ENCODE results near the gene CDC34.

Gene CDC34

GRCh38 chr19:525857-526419 is 5.6 kb upstream of the CDC34 start:
- H3K27ac Mint-ChIP-seq, result no peak overlapping the region
- H3K4me1 Mint-ChIP-seq (ENCODE audit: low read depth), result peaks cover 10% of the 10 kb centered on the region
- H3K36me3 Mint-ChIP-seq (ENCODE audit: low read depth), result no peaks in the 10 kb centered on the region
- no peaks in the 10 kb centered on the region for H3K9me3 Mint-ChIP-seq
- H3K4me3 Mint-ChIP-seq, result no peak overlapping the region
- H3K27me3 Mint-ChIP-seq, result peaks cover 7% of the 10 kb centered on the region

DNA sequence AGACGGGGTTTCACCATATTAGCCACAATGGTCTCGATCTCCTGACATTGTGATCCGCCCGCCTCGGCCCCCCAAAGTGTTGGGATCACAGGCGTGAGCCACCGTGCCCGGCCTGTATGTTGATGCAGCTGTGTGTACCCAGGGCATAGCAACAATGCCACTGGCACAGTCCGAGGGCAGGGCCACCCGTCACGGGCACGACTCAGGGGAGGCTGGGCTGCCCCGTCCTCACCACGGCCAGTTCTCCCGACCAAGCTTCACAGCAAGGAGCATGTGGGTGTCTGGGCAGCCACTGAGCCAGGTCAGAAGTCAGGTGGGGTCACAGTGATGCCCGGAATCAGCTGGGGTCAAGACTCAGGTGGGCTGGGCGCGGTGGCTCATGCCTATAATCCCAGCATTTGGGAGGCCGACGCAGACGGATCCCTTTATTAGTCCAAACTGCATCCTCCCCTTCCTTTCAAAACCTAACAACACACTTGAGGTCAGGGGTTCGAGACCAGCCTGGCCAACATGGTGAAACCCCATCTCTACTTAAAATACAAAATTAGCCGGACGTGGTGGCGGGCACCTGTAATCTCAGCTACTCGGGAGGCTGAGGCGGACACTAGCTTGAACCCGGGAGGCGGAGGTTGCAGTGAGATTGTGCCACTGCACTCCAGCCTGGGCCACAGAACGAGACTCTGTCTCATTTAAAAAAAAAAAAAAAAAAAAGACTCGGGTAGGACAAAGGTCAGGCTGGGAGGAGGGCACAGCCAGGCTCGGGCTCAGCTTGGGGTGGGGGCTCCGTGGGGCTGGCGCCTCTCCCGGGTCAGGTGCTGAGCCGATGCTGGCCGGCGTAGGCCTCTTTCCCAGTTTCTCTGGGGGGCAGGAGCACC is 1.2 kb upstream of the CDC34 start:
- H3K4me1 Mint-ChIP-seq (ENCODE audit: low read depth), result peaks cover 30% of the 10 kb centered on the region
- H3K9me3 Mint-ChIP-seq, result no peaks in the 10 kb centered on the region
- H3K4me3 Mint-ChIP-seq, result peak overlapping the region; percentile 85
- no peaks in the 10 kb centered on the region for H3K36me3 Mint-ChIP-seq (ENCODE audit: low read depth)
- H3K27ac Mint-ChIP-seq, result peak overlapping the region; percentile 87
- peaks cover 7% of the 10 kb centered on the region for H3K27me3 Mint-ChIP-seq

GRCh38 chr19:531009-531752 is 379 bp upstream of the CDC34 start:
- Mint-ChIP-seq H3K36me3 (ENCODE audit: low read depth) (no peaks in the 10 kb centered on the region), H3K27me3 (peaks cover 7% of the 10 kb centered on the region), H3K9me3 (no peaks in the 10 kb centered on the region), H3K4me1 (ENCODE audit: low read depth) (peaks cover 30% of the 10 kb centered on the region), H3K4me3 (peak overlapping the region; percentile 85), H3K27ac (peak overlapping the region; percentile 87)

GRCh38 chr19:532561-533363 is 1.2 kb downstream of the CDC34 start:
- Mint-ChIP-seq H3K36me3 (ENCODE audit: low read depth) (no peaks in the 10 kb centered on the region), H3K27ac (peak overlapping the region; percentile 78), H3K4me1 (ENCODE audit: low read depth) (peaks cover 30% of the 10 kb centered on the region), H3K27me3 (peaks cover 4% of the 10 kb centered on the region), H3K9me3 (no peaks in the 10 kb centered on the region), H3K4me3 (peak overlapping the region; percentile 90)

DNA sequence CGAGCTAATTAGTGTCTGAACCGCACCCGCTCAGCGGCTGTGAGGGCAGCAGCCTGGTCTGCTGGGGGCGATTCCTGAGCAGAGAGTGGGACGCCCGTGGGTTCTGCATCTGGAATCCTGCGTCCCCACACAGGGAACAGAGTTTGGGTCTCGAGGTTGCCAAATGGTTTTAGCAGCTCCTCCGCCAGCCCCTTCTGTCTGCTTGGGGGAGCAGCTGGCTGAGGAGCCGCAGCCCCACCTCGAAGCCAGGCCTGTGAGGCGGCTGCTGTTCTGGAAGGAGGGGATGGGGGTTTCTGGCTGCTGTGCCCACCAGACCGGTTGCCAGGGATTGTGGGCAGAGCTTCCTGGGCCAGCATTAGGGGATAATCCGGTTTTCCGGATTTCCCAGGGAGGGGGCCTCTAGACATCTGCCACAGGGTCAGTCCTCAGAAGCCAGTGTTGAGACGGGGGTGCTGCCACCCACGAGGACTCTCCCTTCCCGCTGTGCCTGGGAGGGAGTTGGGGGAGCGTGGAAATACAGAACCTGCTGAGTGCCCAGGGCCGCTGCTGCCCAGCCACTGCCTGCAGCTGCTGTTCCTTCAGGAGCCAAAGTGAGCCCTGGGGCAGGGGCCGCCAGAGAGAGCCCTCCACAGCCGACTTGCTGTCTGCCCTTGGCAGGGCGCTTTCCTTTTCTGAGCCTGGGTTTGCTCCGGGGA is 2.0 kb downstream of the CDC34 start:
- Mint-ChIP-seq H3K27me3 (peaks cover under 1% of the 10 kb centered on the region), H3K4me3 (peak overlapping the region; percentile 90), H3K36me3 (ENCODE audit: low read depth) (peaks cover 7% of the 10 kb centered on the region), H3K4me1 (ENCODE audit: low read depth) (peaks cover 30% of the 10 kb centered on the region), H3K9me3 (no peaks in the 10 kb centered on the region), H3K27ac (no peak overlapping the region)

DNA sequence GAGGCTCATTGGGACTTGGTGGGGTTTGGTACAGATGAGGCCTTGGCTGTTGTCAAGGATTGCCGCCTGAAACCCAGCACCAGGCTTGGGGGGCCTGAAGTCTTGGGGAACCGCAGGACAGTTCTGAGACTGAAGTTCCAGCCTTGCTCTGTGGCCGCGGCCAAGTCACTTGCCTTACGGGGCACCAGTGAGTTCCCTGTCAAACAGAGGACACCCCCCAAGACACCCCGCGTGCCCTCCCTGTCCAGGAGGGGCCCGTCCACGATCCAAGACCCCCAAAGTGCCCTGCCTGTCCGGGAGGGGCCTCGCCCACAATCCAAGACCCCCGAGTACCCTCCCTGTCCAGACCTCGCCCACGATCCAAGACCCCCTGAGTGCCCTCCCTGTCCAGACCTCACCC is 2.5 kb downstream of the CDC34 start:
- Mint-ChIP-seq H3K27ac (no peak overlapping the region), H3K4me3 (peak overlapping the region; percentile 43), H3K9me3 (no peaks in the 10 kb centered on the region), H3K36me3 (ENCODE audit: low read depth) (peaks cover 7% of the 10 kb centered on the region), H3K27me3 (no peaks in the 10 kb centered on the region), H3K4me1 (ENCODE audit: low read depth) (peaks cover 30% of the 10 kb centered on the region)

- Mint-ChIP-seq H3K9me3 (no peaks in the 10 kb centered on the region), H3K4me1 (ENCODE audit: low read depth) (peaks cover 27% of the 10 kb centered on the region), H3K4me3 (no peak overlapping the region), H3K27ac (no peak overlapping the region), H3K27me3 (no peaks in the 10 kb centered on the region), H3K36me3 (ENCODE audit: low read depth) (peaks cover 7% of the 10 kb centered on the region)
Measured at GRCh38 chr19:535017-535835, 3.7 kb downstream of the CDC34 start.

DNA sequence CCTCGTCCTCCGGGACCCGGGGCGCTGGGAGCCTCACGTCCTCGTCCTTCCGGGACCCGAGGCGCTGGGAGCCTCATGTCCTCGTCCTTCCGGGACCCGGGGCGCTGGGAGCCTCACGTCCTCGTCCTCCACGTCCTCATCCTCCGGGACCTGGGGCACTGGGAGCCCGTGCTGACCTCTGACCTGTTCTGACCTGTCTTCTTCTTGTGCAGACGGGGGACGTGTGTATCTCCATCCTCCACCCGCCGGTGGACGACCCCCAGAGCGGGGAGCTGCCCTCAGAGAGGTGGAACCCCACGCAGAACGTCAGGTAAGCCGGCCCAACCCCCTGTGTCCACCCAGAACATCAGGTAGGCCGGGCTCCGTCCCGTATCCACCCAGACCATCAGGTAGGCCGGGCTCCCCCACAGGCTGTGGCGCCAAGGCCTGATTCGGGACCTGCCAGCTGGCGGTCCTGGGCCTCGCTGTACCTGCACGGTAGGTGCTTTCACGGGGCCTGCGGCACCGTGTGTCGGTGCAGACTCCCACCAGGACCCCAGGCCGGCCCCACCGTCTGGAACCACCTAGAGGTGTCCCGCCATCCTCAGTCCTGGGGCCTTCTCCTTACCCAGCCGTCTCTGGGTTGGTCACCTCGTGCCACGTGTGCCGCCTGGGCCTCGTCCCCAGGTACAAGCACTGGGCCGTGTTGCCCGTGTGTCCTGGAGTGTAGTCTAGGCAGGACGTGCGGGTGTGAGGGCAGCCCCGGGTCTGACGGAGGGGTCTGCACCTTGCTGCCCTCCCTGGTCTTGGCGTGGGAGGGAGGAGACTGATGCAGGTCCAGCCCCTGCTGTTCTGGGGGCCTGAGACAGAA is 4.7 kb downstream of the CDC34 start:
- Mint-ChIP-seq H3K4me3 (no peak overlapping the region), H3K27ac (no peak overlapping the region), H3K4me1 (ENCODE audit: low read depth) (peaks cover 19% of the 10 kb centered on the region), H3K27me3 (no peaks in the 10 kb centered on the region), H3K9me3 (no peaks in the 10 kb centered on the region), H3K36me3 (ENCODE audit: low read depth) (peaks cover 7% of the 10 kb centered on the region)

- H3K27ac Mint-ChIP-seq, result no peak overlapping the region
- H3K36me3 Mint-ChIP-seq (ENCODE audit: low read depth), result peaks cover 7% of the 10 kb centered on the region
- H3K9me3 Mint-ChIP-seq, result no peaks in the 10 kb centered on the region
- peaks cover 19% of the 10 kb centered on the region for H3K4me1 Mint-ChIP-seq (ENCODE audit: low read depth)
- H3K4me3 Mint-ChIP-seq, result no peak overlapping the region
- H3K27me3 Mint-ChIP-seq, result no peaks in the 10 kb centered on the region
Measured at GRCh38 chr19:536881-537404, 5.4 kb downstream of the CDC34 start.

DNA sequence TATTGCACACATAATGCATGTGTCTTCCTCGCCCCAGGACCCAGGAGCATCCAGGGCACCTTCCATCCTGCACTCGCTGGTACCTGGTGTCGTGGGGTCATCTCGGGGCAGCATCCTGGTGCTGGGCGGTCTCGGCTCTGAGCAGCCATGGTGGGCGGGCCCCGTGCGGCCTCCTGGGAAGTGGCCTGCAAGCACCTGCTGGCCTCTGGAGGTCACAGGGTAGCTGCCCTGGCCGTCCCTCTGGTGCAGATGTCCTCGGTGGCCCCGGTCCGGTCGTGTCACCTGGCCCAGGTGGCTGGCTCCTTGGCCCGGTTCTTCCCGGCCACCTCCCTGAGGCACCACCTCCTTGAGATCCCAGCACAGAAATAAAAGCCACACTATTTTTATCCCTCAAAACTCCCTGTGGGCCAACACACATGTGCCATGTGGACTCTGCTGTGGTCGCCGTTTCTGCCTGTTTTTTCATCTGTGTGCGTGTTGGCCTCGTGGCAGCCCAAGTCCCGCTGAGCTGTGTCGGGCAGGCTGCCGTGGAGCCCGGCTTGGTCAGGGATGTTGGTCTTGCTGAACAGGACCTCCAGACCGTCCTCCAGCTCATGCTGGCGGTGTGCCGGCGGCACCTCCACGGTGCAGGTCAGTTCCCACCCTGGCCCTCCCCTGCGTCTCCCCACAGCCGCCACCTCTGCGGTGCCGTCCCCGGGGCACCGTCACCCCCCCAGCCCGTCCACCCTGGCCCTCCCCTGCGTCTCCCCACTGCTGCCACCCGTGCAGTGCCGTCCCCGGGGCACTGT is 7.3 kb downstream of the CDC34 start:
- H3K27ac Mint-ChIP-seq, result no peak overlapping the region
- H3K36me3 Mint-ChIP-seq (ENCODE audit: low read depth), result peaks cover 7% of the 10 kb centered on the region
- H3K4me3 Mint-ChIP-seq, result no peak overlapping the region
- no peaks in the 10 kb centered on the region for H3K9me3 Mint-ChIP-seq
- no peaks in the 10 kb centered on the region for H3K27me3 Mint-ChIP-seq
- H3K4me1 Mint-ChIP-seq (ENCODE audit: low read depth), result peaks cover 15% of the 10 kb centered on the region

DNA sequence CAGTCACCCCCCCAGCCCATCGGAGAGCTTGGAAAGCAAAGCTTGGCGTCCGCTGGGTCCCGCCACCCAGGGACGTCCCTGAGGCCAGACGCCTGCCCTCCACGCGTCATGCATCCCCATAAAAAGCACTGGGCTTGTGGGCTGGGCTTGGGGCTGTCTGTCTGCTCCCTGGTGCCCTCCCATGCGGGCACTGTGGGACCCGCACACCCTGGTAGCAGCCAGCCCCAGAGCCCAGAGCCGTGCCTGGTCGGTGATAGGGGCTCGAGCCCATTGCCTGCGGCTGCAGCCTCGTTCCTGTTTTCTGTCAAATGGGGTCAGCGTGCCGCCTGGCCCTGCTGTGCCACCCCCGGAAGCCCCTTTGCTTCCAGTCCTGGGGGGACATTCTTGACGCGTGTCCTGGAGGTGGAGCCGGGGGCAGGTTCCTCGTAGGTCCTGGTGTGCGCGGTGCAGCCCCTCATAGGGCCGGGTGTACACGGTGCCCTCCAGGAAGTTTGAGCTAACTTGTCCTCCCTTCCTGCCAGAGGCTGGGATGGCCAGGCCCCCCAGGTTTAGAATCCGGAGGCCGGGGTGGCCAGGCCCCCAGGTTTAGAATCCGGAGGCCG is 8.0 kb downstream of the CDC34 start:
- Mint-ChIP-seq H3K36me3 (ENCODE audit: low read depth) (peaks cover 7% of the 10 kb centered on the region), H3K27me3 (no peaks in the 10 kb centered on the region), H3K9me3 (no peaks in the 10 kb centered on the region), H3K4me3 (no peak overlapping the region), H3K27ac (no peak overlapping the region), H3K4me1 (ENCODE audit: low read depth) (peaks cover 15% of the 10 kb centered on the region)

All from stimulated activated naive CD8-positive, alpha-beta T cell treated with anti-CD3 and anti-CD28 coated beads, Interleukin-15, Interleukin-2, amounts not matched to agents 100 ng/mL and 50 ng/mL, for 24 hours (primary cell).